Keratinocyte (primary cell): ENCODE data around the gene OLIG1. TPM values are rescaled to one million over a fixed set of nuclear protein-coding genes. Genes with fewer than 3 reads are reported as not detected.

Experiments used
- DNase-seq: peaks from one replicate; pipeline ENCODE4 v3.0.0-alpha.2; 2011; ENCODE audit warnings: low read depth, missing footprints, low spot score
- FAIRE-seq: peaks from 2 replicates; lab custom pipeline; 2011; peaks lifted over from hg19 to GRCh38; lab: Jason Lieb, UNC
- H2AFZ ChIP-seq: 2 replicates; pipeline ENCODE4 v1.6.0; 2012; ENCODE audit warnings: low read length, control low read depth, inconsistent platforms; ENCODE audit not compliant: control insufficient read depth
- H3K27ac ChIP-seq: 2 replicates; pipeline ENCODE4 v1.5.1; 2011; ENCODE audit warnings: low read length; ENCODE audit not compliant: control insufficient read depth, insufficient read depth
- H3K27me3 ChIP-seq: 3 replicates; pipeline ENCODE4 v1.6.0; 2011; ENCODE audit warnings: low read length; ENCODE audit not compliant: control insufficient read depth, insufficient read depth; ENCODE audit errors: extremely low read depth
- H3K36me3 ChIP-seq, 2 experiments: 2 replicates in 1 of 2; 3 replicates in 1 of 2; pipeline ENCODE4 v1.5.1; 2011; ENCODE audit warnings: low read length in 2 of 2, mild to moderate bottlenecking in 1 of 2; ENCODE audit not compliant: control insufficient read depth in 2 of 2, insufficient read depth in 2 of 2; ENCODE audit errors: extremely low read depth in 1 of 2
- H3K4me1 ChIP-seq: 3 replicates; pipeline ENCODE4 v1.5.1; 2011; ENCODE audit warnings: low read length; ENCODE audit not compliant: control insufficient read depth, insufficient read depth; ENCODE audit errors: extremely low read depth
- H3K4me2 ChIP-seq: 3 replicates; pipeline ENCODE4 v1.6.0; 2011; ENCODE audit warnings: low read depth, low read length; ENCODE audit not compliant: control insufficient read depth, insufficient read depth; ENCODE audit errors: extremely low read depth
- H3K4me3 ChIP-seq, 3 experiments: fragments of 200-600 bp in 1 of 3; sonication (generic) in 1 of 3; 2 replicates in 2 of 3; 3 replicates in 1 of 3; pipeline ENCODE4 v1.5.1; 2011 to 2016; ENCODE audit warnings: low read length in 3 of 3, mild to moderate bottlenecking in 3 of 3, control low read depth in 2 of 3, inconsistent platforms in 1 of 3, low read depth in 1 of 3, mixed read lengths in 1 of 3, mixed run types in 1 of 3, moderate library complexity in 1 of 3; ENCODE audit not compliant: control insufficient read depth in 2 of 3, insufficient read depth in 2 of 3; ENCODE audit errors: extremely low read depth in 1 of 3
- H3K79me2 ChIP-seq: 2 replicates; pipeline ENCODE4 v1.6.0; 2012; ENCODE audit warnings: low read length; ENCODE audit not compliant: control insufficient read depth, insufficient read depth
- H3K9ac ChIP-seq: 3 replicates; pipeline ENCODE4 v1.6.0; 2011; ENCODE audit warnings: low read length; ENCODE audit not compliant: control insufficient read depth, insufficient read depth; ENCODE audit errors: extremely low read depth
- H3K9me1 ChIP-seq: 3 replicates; pipeline ENCODE4 v1.6.0; 2011; ENCODE audit warnings: low read length; ENCODE audit not compliant: control insufficient read depth, insufficient read depth; ENCODE audit errors: extremely low read depth
- H3K9me3 ChIP-seq: 2 replicates; pipeline ENCODE4 v1.5.1; 2012; ENCODE audit warnings: low read depth, low read length; ENCODE audit not compliant: control insufficient read depth
- H4K20me1 ChIP-seq: 3 replicates; pipeline ENCODE4 v1.6.0; 2011; ENCODE audit warnings: low read length; ENCODE audit not compliant: control insufficient read depth, insufficient read depth; ENCODE audit errors: extremely low read depth
- EZH2 ChIP-seq: IDR thresholded peaks from one replicate; pipeline ENCODE4 v1.6.1; 2012; ENCODE audit warnings: inconsistent platforms, mild to moderate bottlenecking, low read length, moderate library complexity
- dilution Hi-C: fragments of 300-500 bp; cut with MboI; formaldehyde crosslinking; loops from one replicate; pipeline ENCODE4 v1.7.0; 2020; ENCODE audit warnings: low sequenced_read_pairs; ENCODE audit not compliant: extremely low pct_ligation_motif_present
- polyA plus RNA-seq, 5 experiments: library from polyadenylated mRNA; depleted of rRNA in 3 of 5; stranded (reverse) in 3 of 5; stranded (forward) in 1 of 5; unstranded in 1 of 5; fragments of >200 nt; gene quantifications; 1 replicate in 1 of 5; 2 replicates in 3 of 5; 3 replicates in 1 of 5; pipeline versions ENCODE4 v1.2.1 to v1.2.3, GENCODE V29; 2011 to 2012; ENCODE audit warnings: missing spikeins in 2 of 5, low read depth in 1 of 5, low replicate concordance in 1 of 5
- TF ChIP-seq, protein P1 (sequence below), 3 experiments: IDR thresholded peaks in 1 of 3; conservative IDR thresholded peaks in 1 of 3; optimal IDR thresholded peaks in 1 of 3; 2 replicates in 2 of 3; 3 replicates in 1 of 3; pipeline versions ENCODE3 to v1.5.1; 2011; ENCODE audit warnings: low read length in 3 of 3, mild to moderate bottlenecking in 3 of 3, moderate library complexity in 2 of 3, control low read depth in 1 of 3, inconsistent platforms in 1 of 3; ENCODE audit not compliant: insufficient read depth in 2 of 3; ENCODE audit errors: extremely low read depth in 1 of 3

The OLIG1 gene
- polyA plus RNA-seq, 1 donor (not counting 4 experiments of a cell fraction or from before 2014, with no cell fraction given): not detected

DNA sequence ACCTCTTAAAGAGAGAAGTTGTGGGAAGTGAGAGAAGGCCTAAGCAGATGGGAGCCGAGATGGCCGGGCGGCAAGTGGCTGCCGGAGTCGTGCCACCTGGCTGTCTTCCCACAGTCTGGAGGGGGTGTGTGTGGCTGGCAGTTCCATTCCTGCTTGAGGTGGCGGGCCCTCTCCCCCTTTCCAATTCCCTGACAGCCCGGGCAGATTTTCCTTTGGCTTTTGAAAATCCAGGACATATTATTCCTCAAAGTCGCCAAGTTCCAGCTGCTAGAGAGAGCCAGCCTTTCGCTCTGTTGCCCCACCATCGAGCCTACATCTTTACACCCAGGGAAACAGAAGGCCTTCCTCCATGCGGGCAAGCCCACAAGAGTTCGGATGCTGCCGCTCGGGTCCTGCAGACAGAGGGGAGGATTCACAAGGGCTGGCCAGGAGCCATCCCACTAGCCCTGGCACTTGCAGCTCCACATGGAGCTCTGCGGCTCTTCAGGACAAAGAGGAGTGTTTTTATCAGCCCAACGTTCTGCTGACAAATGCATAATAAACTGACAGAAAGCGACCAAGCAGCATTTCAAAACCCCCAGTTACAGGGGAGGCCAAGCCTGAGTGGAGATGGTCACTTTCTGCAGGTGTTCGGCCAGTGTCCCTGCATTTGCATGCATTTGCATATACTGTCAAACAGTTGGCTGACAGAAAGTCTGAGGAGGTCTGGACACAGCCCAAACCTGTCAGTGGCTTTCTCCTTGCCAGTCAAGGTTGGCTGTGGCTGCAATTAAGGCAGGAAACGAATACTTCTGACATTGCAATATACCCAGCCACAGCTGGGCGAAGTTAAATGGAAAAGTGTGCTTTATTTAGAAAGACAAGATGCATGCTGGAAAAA lies 45.9 kb downstream of the OLIG1 start:
- Histone ChIP-seq H2AFZ (no peak overlapping the region), H3K9ac (no peak overlapping the region), H3K27me3 (peaks cover 25% of the 10 kb centered on the region), H3K4me3 (no peak overlapping the region), H4K20me1 (no peaks in the 10 kb centered on the region), H3K79me2 (no peaks in the 10 kb centered on the region), H3K9me3 (no peaks in the 10 kb centered on the region), H3K9me1 (no peaks in the 10 kb centered on the region), H3K27ac (no peak overlapping the region), H3K4me1 (no peaks in the 10 kb centered on the region), H3K4me2 (no peak overlapping the region), H3K36me3 (no peaks in the 10 kb centered on the region)
- DNase-seq (no peak), FAIRE-seq (no peak)
- TF ChIP-seq, protein P1, sequence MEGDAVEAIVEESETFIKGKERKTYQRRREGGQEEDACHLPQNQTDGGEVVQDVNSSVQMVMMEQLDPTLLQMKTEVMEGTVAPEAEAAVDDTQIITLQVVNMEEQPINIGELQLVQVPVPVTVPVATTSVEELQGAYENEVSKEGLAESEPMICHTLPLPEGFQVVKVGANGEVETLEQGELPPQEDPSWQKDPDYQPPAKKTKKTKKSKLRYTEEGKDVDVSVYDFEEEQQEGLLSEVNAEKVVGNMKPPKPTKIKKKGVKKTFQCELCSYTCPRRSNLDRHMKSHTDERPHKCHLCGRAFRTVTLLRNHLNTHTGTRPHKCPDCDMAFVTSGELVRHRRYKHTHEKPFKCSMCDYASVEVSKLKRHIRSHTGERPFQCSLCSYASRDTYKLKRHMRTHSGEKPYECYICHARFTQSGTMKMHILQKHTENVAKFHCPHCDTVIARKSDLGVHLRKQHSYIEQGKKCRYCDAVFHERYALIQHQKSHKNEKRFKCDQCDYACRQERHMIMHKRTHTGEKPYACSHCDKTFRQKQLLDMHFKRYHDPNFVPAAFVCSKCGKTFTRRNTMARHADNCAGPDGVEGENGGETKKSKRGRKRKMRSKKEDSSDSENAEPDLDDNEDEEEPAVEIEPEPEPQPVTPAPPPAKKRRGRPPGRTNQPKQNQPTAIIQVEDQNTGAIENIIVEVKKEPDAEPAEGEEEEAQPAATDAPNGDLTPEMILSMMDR (optimal IDR thresholded peaks at IDR 0.05 in 1 of 3, IDR thresholded peaks at IDR 0.05 in 1 of 3, conservative IDR thresholded peaks at IDR 0.05 in 1 of 3; ENCODE audit: extremely low read depth in 1 of 3, insufficient read depth in 2 of 3, low read length in 3 of 3): no peak
- no peak for TF ChIP-seq EZH2
- dilution Hi-C loops: no loop called here

DNA sequence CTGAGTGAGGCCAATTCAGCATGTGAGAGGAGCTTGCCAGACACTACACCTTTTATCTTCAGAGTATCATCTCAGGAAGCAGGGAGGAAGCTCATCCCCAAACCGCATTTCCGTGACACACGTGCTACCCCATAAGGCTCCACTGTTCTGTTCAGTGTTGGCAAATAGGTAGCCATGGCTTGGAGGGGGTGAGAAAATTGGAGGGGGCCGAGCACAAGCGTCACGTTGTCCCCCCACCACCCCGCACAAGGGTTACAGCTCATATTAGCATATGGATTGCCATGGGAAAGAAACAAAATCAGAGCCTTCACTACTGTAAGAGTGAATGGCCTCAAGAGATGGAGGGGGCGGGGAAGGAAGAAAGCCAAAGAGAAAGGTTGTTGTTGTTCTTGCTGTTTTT lies 46.7 kb downstream of the OLIG1 start:
- Histone ChIP-seq H3K9me3 (no peaks in the 10 kb centered on the region), H2AFZ (no peak overlapping the region), H3K36me3 (no peaks in the 10 kb centered on the region), H3K27ac (no peak overlapping the region), H3K4me3 (no peak overlapping the region), H3K4me1 (no peaks in the 10 kb centered on the region), H4K20me1 (no peaks in the 10 kb centered on the region), H3K27me3 (peaks cover 19% of the 10 kb centered on the region), H3K4me2 (no peak overlapping the region), H3K9me1 (no peaks in the 10 kb centered on the region), H3K79me2 (no peaks in the 10 kb centered on the region), H3K9ac (no peak overlapping the region)
- no peak for TF ChIP-seq EZH2
- TF ChIP-seq, protein P1 (optimal IDR thresholded peaks at IDR 0.05 in 1 of 3, IDR thresholded peaks at IDR 0.05 in 1 of 3, conservative IDR thresholded peaks at IDR 0.05 in 1 of 3; ENCODE audit: extremely low read depth in 1 of 3, insufficient read depth in 2 of 3, low read length in 3 of 3): no peak
- dilution Hi-C loops: no loop called here
- FAIRE-seq (no peak), DNase-seq (no peak)
